ENCODE data around the gene NUDT13.

- TF ChIP-seq CTCF (IDR thresholded peaks at IDR 0.05) (no peak), ZBTB43 (CRISPR knock-in tag; IDR thresholded peaks at IDR 0.05) (no peak), ZNF263 (CRISPR knock-in tag; IDR thresholded peaks at IDR 0.05; ENCODE audit: low read depth) (no peak), JUN (CRISPR knock-in tag; IDR thresholded peaks at IDR 0.05) (no peak), ATF3 (CRISPR knock-in tag; conservative IDR thresholded peaks at IDR 0.05) (no peak), ARID4B (CRISPR knock-in tag; IDR thresholded peaks at IDR 0.05; ENCODE audit: borderline replicate concordance) (no peak), ETV6 (CRISPR knock-in tag; IDR thresholded peaks at IDR 0.05) (no peak), SP1 (CRISPR knock-in tag; conservative IDR thresholded peaks at IDR 0.05) (no peak)
These were observed 7.9 kb downstream of the NUDT13 start for GRCh38 chr10:73117976-73118743.
